ENCODE data around the gene RTN4RL1. TPM values are rescaled to one million over a fixed set of nuclear protein-coding genes. Genes with fewer than 3 reads are reported as not detected.

Gene RTN4RL1
- total and polyA plus RNA-seq, 10 donors, result 0.09 to 4.5 (median 1.2) TPM

DNA sequence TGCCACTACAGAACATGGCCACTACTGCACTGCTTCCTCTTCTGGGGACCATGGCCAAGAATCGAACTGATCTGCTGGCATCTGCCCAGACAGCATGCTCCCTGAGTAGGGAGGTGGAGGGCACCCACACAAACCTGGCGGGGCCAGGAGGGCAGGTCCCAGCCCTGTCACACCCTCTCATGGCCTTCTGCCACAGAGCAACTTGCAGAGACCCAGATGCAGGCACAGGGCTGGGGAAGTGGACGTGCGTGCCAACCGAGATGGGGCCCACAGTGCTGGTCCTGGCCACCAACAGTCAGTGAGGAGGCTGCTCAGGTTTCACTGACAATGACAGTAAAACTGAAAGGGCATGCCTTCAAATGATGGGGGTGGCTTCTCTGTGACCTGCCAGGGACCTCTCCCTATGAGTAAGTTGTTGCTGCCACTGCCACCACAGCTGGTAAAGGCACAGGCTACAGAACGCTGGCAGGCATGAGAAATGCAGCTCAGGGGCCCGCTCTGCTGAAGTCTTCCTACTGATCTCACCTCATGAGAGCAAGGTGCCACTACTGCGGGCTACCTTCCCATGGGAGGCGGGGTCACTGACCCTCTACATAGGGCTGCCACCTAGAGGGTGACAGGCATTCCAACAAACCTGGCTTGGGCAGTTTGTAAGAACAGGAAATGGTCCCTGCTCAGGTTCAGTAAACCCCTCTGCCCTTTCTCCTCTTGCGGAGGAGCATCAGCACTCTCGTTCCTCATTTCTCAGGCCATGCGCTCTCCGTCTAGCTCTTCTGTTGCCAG lies 45.3 kb upstream of the RTN4RL1 start:
- intact Hi-C loops (cut with DNase I; ENCODE audit: low total_unique reads), result no loop called here
- H3K4me3 ChIP-seq, result no peak overlapping the region
- 56 to 73% (median 65%) methylated on average over 13 of the region's 13 CpGs for WGBS, 5 donors
- no peaks in the 10 kb centered on the region for H3K9me3 ChIP-seq
- H3K27ac ChIP-seq, result peak overlapping the region; percentile 38 to 84 (median 80)
- no peak for TF ChIP-seq POLR2A (IDR thresholded peaks at IDR 0.05)
- TF ChIP-seq POLR2AphosphoS5 (IDR thresholded peaks at IDR 0.05), result peak in 1 of 3 donors; percentile 8
- no peaks in the 10 kb centered on the region for H3K27me3 ChIP-seq (replicated peaks in 1 of 7)
- peaks cover 21 to 100% (median 75%) of the 10 kb centered on the region in 6 donors for H3K4me1 ChIP-seq
- DNase-seq, result no peak
- peaks cover 0 to 57% (median 2%) of the 10 kb centered on the region in 6 donors for H3K36me3 ChIP-seq

- peak; percentile 82 for DNase-seq
- intact Hi-C loops (cut with DNase I; ENCODE audit: low total_unique reads), result no loop called here
- 47 to 58% (median 54%) methylated on average over 9 to 15 of the region's 15 CpGs for WGBS, 5 donors
- Histone ChIP-seq H3K27ac (peak overlapping the region in 7 of 8 donors; percentile 47 to 89 (median 55)), H3K27me3 (replicated peaks in 1 of 7) (no peaks in the 10 kb centered on the region), H3K9me3 (no peaks in the 10 kb centered on the region), H3K4me3 (no peak overlapping the region), H3K4me1 (peaks cover 33 to 100% (median 85%) of the 10 kb centered on the region in 6 donors), H3K36me3 (peaks cover 0 to 69% (median 10%) of the 10 kb centered on the region in 6 donors)
- TF ChIP-seq POLR2A (IDR thresholded peaks at IDR 0.05), result no peak
- TF ChIP-seq CTCF (IDR thresholded peaks at IDR 0.05 in 8 of 11, conservative IDR thresholded peaks at IDR 0.05 in 3 of 11), result no peak
- TF ChIP-seq POLR2AphosphoS5 (IDR thresholded peaks at IDR 0.05), result peak; percentile 57 to 76 (median 66)
Observed at GRCh38 chr17:2068519-2069051, 43.5 kb upstream of the RTN4RL1 start.

GRCh38 chr17:2068031-2068518 lies 42.9 kb upstream of the RTN4RL1 start:
- H3K36me3 ChIP-seq, result peaks cover 0 to 75% (median 10%) of the 10 kb centered on the region in 6 donors
- H3K4me1 ChIP-seq, result peaks cover 33 to 100% (median 88%) of the 10 kb centered on the region in 6 donors
- no peaks in the 10 kb centered on the region for H3K27me3 ChIP-seq (replicated peaks in 1 of 7)
- DNase-seq, result no peak
- H3K4me3 ChIP-seq, result no peak overlapping the region
- 66 to 80% (median 72%) methylated on average over 3 to 6 of the region's 6 CpGs for WGBS, 5 donors
- TF ChIP-seq CTCF (IDR thresholded peaks at IDR 0.05 in 8 of 11, conservative IDR thresholded peaks at IDR 0.05 in 3 of 11), result no peak
- no peak for TF ChIP-seq POLR2A (IDR thresholded peaks at IDR 0.05)
- no peak for TF ChIP-seq POLR2AphosphoS5 (IDR thresholded peaks at IDR 0.05)
- intact Hi-C loops (cut with DNase I; ENCODE audit: low total_unique reads), result no loop called here
- H3K9me3 ChIP-seq, result no peaks in the 10 kb centered on the region
- peak overlapping the region in 7 of 8 donors; percentile 47 to 89 (median 55) for H3K27ac ChIP-seq

DNA sequence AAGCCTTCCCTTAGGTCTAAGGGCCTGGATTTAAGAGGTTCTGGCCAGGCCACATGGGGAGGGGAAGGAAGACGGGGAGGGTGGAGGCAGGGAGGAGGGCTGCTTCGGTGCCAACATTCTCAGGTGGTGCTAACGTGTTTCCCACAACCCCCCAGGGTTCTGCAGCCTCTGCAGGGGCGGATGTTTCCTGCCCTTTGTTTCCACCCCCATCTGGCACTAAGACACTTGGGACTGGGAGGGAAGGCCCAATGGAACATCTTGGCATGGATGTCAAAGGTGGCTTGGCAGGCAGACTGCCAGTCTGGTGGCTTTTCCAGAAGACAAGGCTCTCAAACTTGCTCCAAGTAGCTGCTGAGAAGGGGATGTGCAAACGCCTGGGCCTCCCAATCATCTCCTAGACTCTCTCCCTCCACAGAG lies 42.5 kb upstream of the RTN4RL1 start:
- Histone ChIP-seq H3K4me3 (no peak overlapping the region), H3K27me3 (replicated peaks in 1 of 7) (no peaks in the 10 kb centered on the region), H3K36me3 (peaks cover 0 to 79% (median 10%) of the 10 kb centered on the region in 6 donors), H3K9me3 (no peaks in the 10 kb centered on the region), H3K4me1 (peaks cover 33 to 100% (median 87%) of the 10 kb centered on the region in 6 donors), H3K27ac (peak overlapping the region in 7 of 8 donors; percentile 47 to 89 (median 55))
- TF ChIP-seq CTCF (IDR thresholded peaks at IDR 0.05 in 8 of 11, conservative IDR thresholded peaks at IDR 0.05 in 3 of 11), result no peak
- peak in 2 of 3 donors; percentile 16 to 41 for TF ChIP-seq POLR2AphosphoS5 (IDR thresholded peaks at IDR 0.05)
- no peak for TF ChIP-seq POLR2A (IDR thresholded peaks at IDR 0.05)
- intact Hi-C loops (cut with DNase I; ENCODE audit: low total_unique reads), result no loop called here
- DNase-seq, result no peak
- WGBS, 5 donors, result 23 to 45% (median 29%) methylated on average over 4 to 5 of the region's 5 CpGs

Data from spleen (tissue), 11 donors.